ENCODE data around the gene STK11IP. TPM values are rescaled to one million over a fixed set of nuclear protein-coding genes. Genes with fewer than 3 reads are reported as not detected.

Gene STK11IP
- total and polyA plus RNA-seq, 10 of the 15 experiments (the other 5 are each of a cell fraction or from before 2014, with no cell fraction given) = 0.42 to 24.0 (median 11.4) TPM

GRCh38 chr2:219644801-219645480, 47.3 kb downstream of the STK11IP start:
- in situ Hi-C loops (cut with MboI) = no loop called here

More at GRCh38 chr2:219644801-219645480, 47.3 kb downstream of the STK11IP start:
- H3K4me2 ChIP-seq (ENCODE audit: control insufficient read depth, insufficient read depth) = no peak overlapping the region
- ChIA-PET RAD21 (ENCODE audit: unreplicated experiment) (no interaction called here), CTCF (interaction anchor here (0.9 to 5.5 kb wide), 3 partner anchors 13 to 47 kb away, joined by 3 to 43 read pairs (median 3); no protein-coding TSS in a partner anchor), POLR2A (no interaction called here), SMC1A (ENCODE audit: uncharacterized antibody, unreplicated experiment) (interaction anchor here (0.6 to 2.9 kb wide), 3 partner anchors 15 to 680 kb away, joined by 3 to 12 read pairs (median 3); no protein-coding TSS in a partner anchor)
- H2AFZ ChIP-seq (ENCODE audit: control insufficient read depth, low read depth, low read length) = no peak overlapping the region
- no peaks in the 10 kb centered on the region for H3K27me3 ChIP-seq (replicated peaks in 1 of 2; ENCODE audit: control insufficient read depth in 2 of 2, insufficient read depth in 2 of 2, low read length in 1 of 2)
- 53% methylated on average over 17 of the region's 17 CpGs for WGBS (ENCODE audit: insufficient coverage, insufficient replicate concordance, low lambda C conversion rate, missing lambda C conversion rate)
- TF ChIP-seq SUPT20H (IDR thresholded peaks at IDR 0.05; ENCODE audit: borderline replicate concordance, control insufficient read depth, low read depth, low read length) = no peak
- no peak for TF ChIP-seq TCF7 (IDR thresholded peaks at IDR 0.05; ENCODE audit: borderline replicate concordance)
- TF ChIP-seq USF2 (IDR thresholded peaks at IDR 0.05; ENCODE audit: borderline replicate concordance, low read depth, low read length) = no peak
- H3K27ac ChIP-seq (ENCODE audit: control insufficient read depth, insufficient read depth) = no peak overlapping the region
- FAIRE-seq (no peak), ATAC-seq (no peak), DNase-seq (ENCODE audit: low read depth, low spot score) (no peak)
- no peaks in the 10 kb centered on the region for H3K79me2 ChIP-seq (ENCODE audit: control insufficient read depth, insufficient read depth, low read length)
- no peaks in the 10 kb centered on the region for H3K9me3 ChIP-seq (replicated peaks; ENCODE audit: control insufficient read depth, insufficient read depth, low read length)
- H3K4me1 ChIP-seq (ENCODE audit: control insufficient read depth, insufficient read depth, low read length) = peaks cover 13% of the 10 kb centered on the region
- intact Hi-C loops (cut with micrococcal nuclease; ENCODE audit: unreplicated experiment) = no loop called here
- H3K4me3 ChIP-seq = no peak overlapping the region
- H3K36me3 ChIP-seq (ENCODE audit: control insufficient read depth in 2 of 2, insufficient read depth in 2 of 2, low read length in 1 of 2) = no peaks in the 10 kb centered on the region
- no peak overlapping the region for H3K9ac ChIP-seq (ENCODE audit: control insufficient read depth, insufficient read depth, low read length)
- BruUV-seq (replicated peaks) = no TSS peak
- H4K20me1 ChIP-seq (ENCODE audit: control insufficient read depth, insufficient read depth) = no peaks in the 10 kb centered on the region
